Hypothalamus (tissue), 51 donors: ENCODE results near the gene BRF1.

Experiments used
- DNase-seq, 51 donors: peaks; one replicate each; lab custom pipeline; 2025; lab: John Stamatoyannopoulos, UW

Gene BRF1

DNA sequence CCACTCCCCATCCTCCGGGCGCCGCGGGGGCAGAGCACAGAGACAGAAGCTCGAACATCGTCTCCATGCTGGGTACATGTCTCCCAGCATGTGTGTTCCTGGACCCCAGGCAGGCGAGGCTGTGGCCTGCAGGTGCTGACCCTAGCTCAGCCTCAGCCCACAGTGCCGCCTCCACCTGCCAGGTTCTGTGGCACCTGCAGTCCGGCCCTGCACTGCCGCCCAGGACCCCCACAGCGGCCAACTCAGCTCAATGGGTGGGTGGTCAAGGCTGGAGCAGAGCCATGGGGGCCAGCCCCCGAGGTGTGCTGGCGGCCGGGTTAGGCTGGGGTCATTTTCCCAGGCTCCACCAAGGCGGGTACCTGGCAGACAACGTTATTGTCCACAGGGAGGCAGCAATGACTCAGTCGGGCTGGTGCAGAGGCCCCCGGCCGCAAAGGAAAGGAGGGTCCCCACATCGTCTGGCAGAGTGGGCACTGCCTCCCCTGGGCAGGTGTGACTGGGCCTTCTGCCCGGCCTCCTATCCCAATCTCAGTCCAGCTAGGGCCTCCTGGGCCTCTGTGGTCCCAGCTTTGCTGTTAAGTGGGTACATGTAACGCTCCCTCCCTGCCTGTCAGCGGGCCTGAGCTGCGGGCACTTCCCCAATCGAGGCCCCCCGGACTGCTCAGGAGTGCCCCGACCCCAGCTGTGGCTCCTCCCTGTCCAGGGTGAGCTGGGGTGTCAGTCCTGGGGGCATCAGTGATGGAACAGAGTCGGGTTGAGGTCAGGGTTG, 99.5 kb downstream of the BRF1 start:
- peak in 1 of 51 donors; percentile 25 for DNase-seq

DNA sequence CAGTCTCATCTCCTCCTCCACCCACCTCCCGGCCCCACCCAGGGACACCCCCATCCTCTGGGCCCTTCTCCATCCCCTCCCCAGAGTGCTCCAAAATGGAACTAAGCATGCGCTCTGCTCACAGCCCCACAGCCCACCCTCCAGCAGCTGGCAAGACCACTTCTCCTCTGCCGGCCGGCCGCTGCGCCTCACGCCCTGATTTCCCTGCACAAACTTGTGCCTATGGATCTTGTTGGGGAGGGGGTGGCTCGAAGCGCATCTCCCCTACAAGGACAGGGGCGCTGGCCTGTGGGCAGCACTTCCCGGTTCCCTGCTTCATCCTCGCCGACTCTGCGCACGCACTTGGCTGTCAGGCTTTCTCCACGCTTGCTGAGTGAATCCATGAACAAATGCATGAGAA, 100.2 kb downstream of the BRF1 start:
- DNase-seq: no peak

DNA sequence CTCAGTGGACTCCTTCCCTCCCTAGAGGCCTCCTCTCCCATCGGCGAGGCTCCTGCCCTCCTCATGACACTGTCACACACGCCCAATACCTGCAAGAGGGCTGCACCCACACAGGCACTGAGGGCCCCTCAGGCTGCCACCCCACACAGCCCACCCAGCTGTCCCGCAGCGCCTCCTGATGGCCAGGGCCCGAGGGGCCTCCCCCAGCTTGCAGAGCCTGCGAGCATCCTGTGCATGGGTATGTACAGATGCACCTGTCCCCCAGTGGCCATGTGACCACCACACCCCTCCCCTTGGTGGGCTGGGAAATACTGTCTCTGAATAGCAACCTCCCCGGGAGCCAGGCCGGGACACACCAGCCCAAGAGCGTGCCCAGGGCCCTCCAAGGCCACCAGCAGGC, 100.7 kb downstream of the BRF1 start:
- no peak for DNase-seq

DNA sequence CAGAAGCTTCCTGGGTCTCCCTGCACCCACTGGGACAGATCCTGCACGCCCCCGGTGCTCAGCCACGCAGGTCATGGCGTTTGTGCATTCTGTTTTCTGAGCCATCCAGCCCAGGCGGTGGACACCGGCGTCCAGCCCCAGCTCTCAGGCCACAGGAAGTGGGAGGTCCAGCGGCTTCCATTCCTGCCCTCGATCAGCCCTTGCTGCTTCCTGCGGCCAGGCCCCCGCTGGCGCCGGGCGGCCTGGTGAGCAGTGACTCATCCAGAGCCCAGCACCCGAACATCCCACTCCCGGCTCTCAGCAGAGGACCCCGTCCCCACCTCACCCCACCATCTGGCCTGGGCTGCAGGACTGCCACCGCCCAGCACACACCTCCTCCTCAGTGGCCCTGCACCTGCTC, 101.7 kb downstream of the BRF1 start:
- no peak for DNase-seq

DNA sequence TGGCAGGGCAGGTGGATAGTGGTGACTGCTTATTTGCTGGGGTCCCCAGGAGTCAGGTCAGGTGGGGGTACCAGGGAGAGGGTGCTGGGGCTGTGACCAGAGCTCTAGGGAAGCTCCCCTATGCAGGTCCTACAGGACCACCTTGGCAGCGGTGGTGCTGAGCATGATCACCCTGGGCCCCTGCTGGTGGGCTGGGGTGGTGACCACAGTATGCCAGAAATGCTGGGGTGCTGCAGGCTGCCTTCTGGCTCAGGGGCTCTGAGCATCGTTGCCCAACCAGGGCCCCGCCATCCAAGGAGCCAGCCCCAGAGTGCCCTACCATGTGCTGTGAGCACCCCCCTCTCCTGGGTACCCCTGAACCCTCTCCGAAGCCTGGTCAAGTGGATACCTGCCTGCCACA, 102.2 kb downstream of the BRF1 start:
- no peak for DNase-seq

DNA sequence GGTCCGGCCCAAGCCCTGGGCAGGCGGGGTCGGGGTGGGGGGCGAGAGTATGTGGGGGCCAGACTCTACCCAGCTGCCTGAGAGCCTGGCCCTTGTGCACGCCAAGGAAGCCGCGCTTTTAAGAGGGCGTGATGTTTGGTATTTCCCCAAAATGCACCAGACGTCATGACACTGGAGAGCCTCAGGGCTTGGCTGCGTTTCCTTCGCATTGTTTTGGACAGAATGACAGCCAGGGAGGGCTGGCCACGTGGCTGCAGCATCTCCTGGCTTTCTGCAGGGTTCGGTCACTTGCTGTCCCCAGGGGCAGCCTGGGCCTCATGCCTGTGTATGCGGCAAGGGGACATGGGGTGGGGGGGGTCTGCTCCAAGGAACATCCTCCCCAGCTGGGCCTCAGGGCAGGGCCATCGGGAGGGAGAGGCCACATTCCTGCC, 103.6 kb downstream of the BRF1 start:
- peak in 4 of 51 donors; percentile 13 to 41 (median 30) for DNase-seq

DNA sequence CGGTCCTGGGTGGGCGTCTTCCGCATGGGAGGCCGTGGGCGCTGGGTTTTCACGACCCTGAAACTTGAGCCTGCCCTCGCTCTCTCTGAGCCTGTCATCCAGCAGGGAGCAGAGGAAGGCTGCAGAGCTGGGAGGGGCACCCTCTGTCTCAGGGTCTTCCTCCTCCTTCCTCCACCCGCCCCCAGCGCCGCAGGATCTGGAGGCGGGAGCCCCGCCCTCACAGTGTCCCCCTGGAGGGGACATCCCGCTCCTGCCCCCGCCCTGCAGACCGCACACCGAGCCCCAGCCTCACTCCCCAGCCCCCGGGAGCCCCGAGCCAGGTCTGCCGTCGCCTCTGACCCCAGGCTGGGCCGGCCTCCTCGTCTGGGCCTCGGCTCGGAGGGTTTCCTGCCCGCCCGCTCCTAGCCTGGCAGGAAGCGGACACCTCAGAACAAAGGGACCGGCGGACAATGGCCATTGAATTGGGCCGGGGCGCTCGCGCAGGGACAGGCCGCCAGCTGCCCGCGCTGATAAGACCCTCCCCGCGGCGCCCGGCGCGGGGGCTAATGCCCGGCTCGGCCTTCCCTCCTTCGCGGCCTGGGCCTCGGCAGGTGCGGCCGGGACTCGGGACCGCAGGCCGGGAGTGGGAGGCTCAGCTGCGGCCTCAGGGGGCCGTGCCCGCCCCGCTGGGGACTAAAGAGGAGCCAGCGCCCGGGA, 104.4 kb downstream of the BRF1 start:
- DNase-seq: peak in 2 of 51 donors; percentile 3 to 35

DNA sequence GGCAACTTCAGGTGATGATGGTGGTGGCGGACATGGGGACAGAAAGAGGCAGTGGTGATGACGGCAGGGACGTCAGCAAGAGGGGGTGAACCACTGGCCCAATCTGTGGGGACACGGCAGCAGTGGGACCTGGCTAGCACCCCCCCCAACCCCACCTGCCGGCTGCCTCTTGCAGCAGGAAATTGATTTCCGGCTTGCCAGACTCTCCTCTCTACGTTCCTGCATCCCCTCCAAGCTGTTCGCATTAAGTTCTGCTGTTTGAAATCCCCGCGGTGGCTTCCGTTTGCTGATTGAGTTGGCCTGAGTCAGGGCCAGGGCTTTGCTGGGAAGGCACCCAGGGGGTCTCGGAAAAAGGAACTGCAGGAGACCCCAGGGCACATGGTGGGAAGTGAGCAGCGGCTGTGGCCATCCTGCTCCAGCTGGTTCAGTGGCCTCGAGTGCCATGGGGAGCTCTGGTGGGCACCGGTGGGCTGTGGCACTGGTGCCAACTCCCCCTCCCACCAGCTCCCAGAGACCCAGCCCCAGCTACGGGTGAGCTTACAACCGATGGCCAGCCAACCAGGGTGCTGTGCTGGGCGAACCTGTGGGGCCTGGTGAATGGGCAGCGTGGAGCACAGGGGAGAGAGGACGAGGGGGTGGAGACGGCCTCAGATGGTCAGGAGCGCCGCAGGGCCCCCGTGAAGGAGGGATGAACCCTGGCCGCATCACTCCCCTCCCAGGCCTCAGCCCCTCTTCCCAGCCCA, 105.1 kb downstream of the BRF1 start:
- DNase-seq: no peak

DNA sequence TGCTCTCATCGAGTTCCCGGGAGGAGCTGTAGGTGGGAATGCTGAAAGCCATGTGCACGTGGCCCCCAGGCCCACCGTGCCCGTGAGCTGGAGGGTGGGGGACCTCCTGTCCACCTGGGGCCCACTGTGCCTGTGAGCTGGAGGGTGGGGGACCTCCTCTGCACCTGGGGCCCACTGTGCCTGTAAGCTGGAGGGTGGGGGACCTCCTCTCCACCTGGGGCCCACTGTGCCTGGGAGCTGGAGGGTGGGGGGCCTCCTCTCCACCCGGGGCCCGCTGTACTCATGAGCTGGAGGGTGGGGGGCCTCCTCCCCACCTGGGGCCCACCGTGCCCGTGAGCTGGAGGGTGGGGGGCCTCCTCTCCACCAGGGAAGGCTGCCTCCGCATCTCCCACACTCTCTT, 105.8 kb downstream of the BRF1 start:
- DNase-seq: no peak

DNA sequence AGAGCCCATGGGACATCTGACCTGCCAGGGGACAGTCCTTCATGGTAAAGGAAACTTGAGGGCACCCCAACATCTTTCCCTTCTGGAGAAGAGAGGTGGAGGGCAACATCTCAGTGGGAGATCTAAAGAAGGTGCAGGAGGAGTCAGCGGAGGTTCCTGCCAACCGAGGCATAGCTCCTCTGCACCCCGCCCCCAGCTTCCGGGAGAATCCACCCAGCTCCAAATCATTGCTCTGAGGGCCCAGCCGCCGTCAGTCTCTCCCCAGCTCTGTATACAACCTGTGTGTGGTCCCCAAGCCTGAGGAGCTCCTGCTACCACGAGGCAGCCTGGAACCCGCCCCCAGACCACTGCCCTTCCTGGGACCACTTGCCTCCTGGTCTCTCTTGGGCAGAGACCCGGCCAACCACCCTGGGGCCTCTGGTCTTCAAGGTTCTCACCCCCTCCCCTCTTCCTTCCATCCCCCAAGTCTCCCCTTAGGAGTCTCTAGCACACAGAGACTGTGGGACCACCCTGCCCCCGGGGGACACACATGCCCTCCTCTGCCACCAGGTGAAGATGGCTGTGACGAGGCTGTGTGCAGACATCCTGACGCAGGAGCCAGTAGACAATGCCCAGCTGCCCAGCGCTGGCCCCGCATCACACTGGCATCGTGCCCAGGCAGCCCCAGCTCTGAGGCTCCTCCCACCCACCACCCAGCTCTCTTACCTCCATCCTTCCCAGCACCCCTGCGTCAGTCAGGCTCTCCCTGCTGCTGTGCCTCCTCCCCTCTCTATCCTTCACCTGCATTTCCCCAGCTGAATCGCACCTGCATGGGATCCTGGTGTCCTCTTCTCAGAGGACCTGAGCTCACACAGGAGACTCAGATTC, 106.7 kb downstream of the BRF1 start:
- peak in 1 of 51 donors; percentile 15 for DNase-seq

DNA sequence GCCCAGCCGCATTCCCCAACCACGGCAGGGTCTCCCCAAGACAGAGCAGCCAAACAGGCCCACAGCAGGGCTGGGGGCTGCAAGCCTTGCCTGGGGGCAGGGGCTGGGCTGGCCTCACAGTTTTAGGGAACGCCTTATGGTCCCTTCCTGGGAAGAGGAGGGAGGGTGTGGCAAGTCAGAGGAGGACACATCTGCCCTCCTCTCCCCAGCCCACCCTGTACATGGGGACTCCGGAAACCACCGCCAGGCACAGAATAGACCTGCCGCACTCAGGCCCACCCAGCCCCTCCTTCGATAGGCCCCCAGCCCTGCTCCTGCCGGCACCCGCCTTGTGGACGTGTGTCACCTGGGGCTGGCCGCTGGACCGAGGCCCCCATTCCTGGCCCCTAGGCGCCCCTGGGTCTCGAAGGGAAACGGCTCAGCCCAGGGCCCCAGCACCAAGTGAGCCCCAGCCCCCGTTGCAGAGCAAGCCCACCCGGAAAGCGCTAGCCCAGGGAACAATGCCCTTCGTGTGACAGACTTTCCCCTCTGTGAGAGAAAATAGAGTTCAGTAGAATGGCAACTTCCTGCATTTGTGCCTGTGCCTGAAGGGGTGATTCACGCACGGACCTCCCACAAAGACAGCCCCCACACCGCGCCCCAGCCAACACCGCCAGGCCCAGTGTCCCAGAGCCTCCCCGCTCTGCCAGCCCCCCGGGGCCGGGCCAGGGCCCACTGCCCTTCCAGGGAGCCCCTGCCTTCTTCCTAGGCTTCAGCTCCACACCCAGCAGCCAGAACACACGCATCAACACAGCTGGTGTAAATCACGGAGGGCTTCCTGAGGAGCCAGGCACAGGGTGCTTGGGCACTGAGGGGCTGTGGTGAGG, 107.7 kb downstream of the BRF1 start:
- no peak for DNase-seq

DNA sequence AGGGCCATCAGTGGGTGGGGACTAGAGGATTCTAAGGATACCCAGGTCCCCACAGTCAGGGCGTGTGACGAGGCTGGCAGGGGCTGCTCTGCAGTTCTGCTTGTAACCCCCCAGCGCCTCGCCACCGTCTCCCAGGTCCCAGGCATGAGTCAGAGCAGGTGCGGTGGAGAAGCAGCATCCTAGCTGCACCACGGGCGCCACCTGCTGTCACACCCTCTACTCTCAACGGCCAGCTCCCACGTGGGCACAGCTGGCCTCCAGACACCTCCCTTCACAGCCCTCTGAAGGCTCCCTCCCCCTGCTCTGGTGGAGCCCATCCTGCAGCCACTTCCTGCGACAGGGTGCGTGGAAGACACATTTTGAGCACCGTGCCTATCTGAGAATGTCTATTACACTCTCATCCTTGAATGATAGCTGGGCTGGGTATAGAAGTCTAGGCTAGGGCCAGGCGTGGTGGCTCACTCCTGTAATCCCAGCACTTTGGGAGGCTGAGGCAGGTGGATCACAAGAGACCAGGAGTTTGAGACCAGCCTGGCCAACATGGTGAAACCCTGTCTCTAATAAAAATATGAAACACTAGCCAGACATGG, 112.8 kb downstream of the BRF1 start:
- no peak for DNase-seq

DNA sequence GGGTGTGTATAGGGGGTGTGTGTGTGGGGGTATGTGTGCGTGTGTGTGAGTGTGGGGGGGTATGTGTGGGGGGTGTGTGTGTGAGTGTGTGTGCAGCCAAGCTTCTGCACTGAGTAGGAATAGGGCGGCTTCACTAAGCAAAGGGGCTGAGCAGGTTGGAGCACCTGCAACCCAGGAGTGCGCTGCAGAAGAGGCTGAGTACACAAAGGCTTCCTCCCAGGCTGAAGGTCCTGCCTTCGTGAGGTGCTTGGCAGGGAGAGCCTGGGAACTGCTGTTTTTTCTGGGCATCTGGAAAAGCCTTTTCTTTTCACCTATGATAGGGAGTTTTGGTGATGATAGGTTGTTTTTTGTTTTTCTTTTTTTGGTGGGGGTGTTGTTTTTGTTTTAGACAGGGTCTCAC, 113.7 kb downstream of the BRF1 start:
- no peak for DNase-seq

DNA sequence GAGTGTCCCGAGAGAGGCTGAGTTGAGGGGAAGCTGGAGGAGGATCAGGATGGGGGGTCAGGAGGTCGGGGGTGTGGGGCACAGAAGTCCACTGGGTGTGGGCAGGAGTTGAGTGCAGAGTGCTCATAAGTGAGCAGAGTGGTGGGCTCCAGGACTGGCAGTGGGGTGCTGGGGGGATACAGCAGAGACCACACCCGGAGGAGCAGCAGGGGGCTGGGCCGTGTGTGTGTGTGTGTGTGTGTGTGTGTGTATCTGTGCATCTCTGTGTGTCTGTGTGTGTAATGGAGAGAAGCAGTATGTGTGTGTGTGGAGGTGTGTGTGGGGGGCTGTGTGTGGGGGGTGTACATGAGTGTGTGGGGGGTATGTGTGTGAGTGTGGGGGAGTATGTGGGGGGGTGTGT, 114.8 kb downstream of the BRF1 start:
- no peak for DNase-seq

DNA sequence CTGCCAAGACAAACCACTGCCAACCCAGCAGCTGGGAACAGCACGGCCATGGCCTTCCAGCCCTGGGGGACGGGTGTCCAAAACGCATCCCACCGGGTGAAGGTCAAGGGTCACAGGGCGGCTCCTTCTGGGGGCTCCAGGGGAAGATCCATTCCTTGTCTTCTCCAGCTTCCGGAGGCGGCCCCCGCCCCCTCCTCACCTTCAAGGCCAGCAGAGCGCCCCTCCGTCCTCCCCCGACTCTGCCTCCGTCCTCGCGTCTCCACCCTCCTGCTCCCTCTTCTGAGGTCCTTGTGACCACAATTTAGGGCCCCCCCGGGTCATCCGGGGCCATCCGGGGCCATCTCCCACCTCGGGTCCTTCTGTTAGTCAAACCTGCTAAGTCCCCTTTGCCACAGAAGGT, 115.8 kb downstream of the BRF1 start:
- DNase-seq: no peak

DNA sequence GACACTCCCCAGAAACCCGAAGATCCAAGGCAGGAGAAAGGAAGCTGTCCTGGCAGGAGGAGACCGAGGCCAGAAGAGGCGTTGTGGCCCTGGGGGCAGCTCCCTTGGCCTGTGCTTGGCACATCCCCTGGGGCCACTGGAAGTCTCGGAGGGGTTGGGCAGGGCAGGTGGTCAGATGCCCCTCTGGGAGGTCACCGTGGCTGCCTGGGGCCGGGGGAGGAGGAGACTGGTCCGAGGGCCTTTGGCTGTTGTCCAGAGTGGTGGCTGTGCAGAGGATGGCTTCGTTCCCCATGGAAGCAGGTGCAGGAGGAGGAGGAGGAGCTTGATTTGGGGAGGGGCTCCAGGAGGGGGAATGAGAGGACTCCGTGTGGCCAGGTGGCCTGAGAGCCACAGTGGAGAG, 116.3 kb downstream of the BRF1 start:
- no peak for DNase-seq

DNA sequence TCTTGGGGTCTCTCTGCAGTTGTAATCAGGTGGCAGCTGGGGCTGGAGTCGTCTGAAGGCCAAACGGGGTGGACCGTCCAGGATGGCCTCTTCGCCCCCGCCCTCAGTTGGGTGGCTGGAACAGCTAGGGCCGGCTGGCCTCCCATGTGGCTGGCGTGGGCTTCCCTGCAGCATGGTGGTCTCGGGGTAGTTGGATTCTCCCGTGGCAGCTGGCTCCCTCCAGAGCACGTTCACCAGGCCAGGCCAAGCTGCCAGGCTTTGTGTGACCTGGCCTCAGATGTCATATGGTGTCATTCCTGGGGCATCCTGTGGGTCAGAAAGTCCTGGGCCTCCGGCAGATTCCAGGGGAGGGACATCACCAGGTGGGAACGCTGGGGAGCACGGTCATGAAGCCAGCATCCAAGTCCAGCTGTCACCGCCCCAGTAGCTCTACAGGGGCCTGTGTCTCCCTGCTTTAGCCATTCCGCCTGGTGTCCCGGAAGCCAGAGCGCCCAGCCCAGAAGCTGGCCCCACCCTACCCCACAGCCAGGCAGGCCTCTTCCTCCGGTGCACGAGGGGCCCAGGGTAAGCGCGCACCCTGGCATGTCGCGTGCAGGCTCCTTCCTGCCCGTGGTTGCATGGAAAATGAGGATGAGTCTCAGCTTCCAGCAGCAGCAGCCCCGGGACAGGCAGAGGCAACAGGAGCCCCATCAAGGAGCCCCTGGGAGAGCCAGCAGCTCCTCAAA, 118.3 kb downstream of the BRF1 start:
- no peak for DNase-seq

DNA sequence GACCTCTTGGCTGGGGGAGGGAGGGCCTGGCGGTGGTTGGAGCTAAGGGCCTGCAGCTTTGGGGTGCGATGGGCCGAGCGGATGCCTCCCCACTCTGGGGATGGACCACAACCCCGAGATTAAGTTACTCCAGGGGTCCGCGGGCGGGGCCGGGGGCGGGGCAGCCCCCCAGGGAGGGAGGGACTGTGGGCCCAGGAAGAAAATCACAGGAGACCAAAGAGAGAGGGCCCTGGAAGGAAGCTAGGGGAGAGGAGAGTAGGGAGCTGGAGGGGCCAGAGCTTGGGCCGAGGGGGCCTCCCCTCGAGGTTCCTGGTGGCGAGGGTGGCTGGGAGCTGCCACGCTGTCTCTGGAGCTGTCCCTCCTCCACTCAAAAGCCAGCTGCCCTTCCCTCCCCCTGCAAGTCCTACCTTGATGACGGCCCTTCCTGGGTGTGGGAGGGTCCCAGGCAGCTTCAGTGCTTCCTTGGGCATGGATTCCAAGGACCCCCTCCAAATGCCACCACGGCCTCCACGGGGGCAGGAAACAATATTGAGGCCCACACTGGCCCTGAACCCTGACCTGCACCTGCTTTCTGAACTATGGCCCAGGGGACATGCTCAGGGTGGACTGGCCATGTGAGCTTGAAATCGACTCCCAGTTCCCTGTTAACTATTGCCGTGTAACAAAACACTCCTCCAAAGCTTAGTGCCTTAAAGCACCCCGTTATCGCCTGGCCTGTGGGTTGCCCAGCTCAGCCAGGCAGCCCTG, 119.1 kb downstream of the BRF1 start:
- DNase-seq: no peak
